ENCODE measurements around the gene TGM6. TPM values are rescaled to one million over a fixed set of nuclear protein-coding genes. Genes with fewer than 3 reads are reported as not detected.

TGM6 gene
- total RNA-seq, 1 donor from 2014 or later: not detected

DNA sequence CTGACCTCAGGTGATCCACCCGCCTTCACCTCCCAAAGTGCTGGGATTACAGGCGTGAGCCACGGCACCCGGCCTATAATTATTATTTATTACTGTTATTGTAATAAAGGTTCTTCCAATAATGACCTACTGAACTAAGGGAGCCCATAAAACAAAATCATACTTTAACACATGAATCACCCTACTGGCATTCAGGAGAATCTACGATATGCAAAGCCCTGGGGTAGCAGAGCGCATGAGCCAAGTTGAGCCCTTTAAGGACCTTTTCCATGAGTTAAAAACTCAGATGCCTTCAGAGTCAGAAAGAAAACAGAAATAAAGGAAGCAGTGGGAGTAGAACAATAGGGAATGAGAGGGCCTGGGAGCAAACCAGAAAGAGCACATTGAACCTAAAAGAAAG is 48.4 kb downstream of the TGM6 start:
- H3K4me1 ChIP-seq (ENCODE audit: control insufficient read depth in 3 of 3, insufficient read depth in 3 of 3, low read length in 3 of 3): no peaks in the 10 kb centered on the region
- H3K36me3 ChIP-seq (ENCODE audit: control insufficient read depth in 3 of 3, insufficient read depth in 3 of 3, low read length in 3 of 3): no peaks in the 10 kb centered on the region
- H3K9me3 ChIP-seq (ENCODE audit: control insufficient read depth in 3 of 3, low read length in 3 of 3): no peaks in the 10 kb centered on the region
- H3K27me3 ChIP-seq (ENCODE audit: control insufficient read depth in 3 of 3, insufficient read depth in 3 of 3, low read length in 3 of 3): peaks cover 0 to 4% (median 0%) of the 10 kb centered on the region in 3 donors
- no peak overlapping the region for H3K4me3 ChIP-seq (ENCODE audit: low read length in 3 of 3)
- H3K27ac ChIP-seq (ENCODE audit: low read depth, low read length): no peak overlapping the region
- H3K9ac ChIP-seq (ENCODE audit: low read depth in 1 of 3, low read length in 3 of 3): no peak overlapping the region

DNA sequence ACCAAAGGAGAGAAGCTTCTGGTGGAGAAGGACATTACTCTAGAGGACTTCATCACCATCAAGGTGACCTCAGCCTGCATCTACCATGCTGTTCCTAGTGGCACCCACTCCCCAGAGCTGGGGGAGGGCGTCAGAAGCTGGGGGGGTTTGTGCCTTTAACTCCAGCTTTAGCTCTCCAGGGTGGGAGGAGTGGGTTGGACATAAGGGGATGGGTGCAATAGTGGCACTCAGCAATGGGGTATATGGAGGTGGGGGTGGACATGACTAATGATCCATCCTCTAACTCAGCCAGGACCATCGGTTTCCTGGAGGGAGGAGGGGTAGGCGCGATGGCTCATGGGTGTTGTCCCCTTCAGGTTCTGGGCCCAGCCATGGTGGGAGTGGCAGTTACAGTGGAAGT is 49.8 kb downstream of the TGM6 start:
- H3K9ac ChIP-seq (ENCODE audit: low read depth in 1 of 3, low read length in 3 of 3): no peak overlapping the region
- H3K36me3 ChIP-seq (ENCODE audit: control insufficient read depth in 3 of 3, insufficient read depth in 3 of 3, low read length in 3 of 3): no peaks in the 10 kb centered on the region
- H3K4me1 ChIP-seq (ENCODE audit: control insufficient read depth in 3 of 3, insufficient read depth in 3 of 3, low read length in 3 of 3): no peaks in the 10 kb centered on the region
- H3K27ac ChIP-seq (ENCODE audit: low read depth, low read length): no peak overlapping the region
- no peaks in the 10 kb centered on the region for H3K9me3 ChIP-seq (ENCODE audit: control insufficient read depth in 3 of 3, low read length in 3 of 3)
- no peak overlapping the region for H3K4me3 ChIP-seq (ENCODE audit: low read length in 3 of 3)
- H3K27me3 ChIP-seq (ENCODE audit: control insufficient read depth in 3 of 3, insufficient read depth in 3 of 3, low read length in 3 of 3): peaks cover 0 to 5% (median 0%) of the 10 kb centered on the region in 3 donors

DNA sequence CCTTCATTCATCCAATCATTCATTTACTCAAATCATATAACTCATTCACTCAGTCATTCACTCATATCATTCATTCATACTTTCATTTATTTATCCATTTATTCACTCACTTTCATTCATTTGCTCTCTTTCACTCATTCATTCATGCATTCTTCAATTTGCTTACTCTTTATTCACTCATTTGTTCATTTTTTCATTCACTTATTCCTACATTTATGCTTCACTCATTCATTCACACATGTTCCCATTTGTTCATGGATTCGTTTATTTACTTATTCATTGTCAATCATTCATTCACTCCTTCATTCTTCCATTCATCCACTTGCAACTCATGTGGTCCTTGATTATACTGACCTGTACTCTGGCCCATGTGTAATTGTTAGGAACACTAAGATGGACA is 50.5 kb downstream of the TGM6 start:
- Histone ChIP-seq H3K36me3 (ENCODE audit: control insufficient read depth in 3 of 3, insufficient read depth in 3 of 3, low read length in 3 of 3) (no peaks in the 10 kb centered on the region), H3K9me3 (ENCODE audit: control insufficient read depth in 3 of 3, low read length in 3 of 3) (peaks cover 0 to 2% (median 0%) of the 10 kb centered on the region in 3 donors), H3K27ac (ENCODE audit: low read depth, low read length) (no peak overlapping the region), H3K9ac (ENCODE audit: low read depth in 1 of 3, low read length in 3 of 3) (no peak overlapping the region), H3K4me3 (ENCODE audit: low read length in 3 of 3) (no peak overlapping the region), H3K27me3 (ENCODE audit: control insufficient read depth in 3 of 3, insufficient read depth in 3 of 3, low read length in 3 of 3) (peaks cover 0 to 9% (median 0%) of the 10 kb centered on the region in 3 donors), H3K4me1 (ENCODE audit: control insufficient read depth in 3 of 3, insufficient read depth in 3 of 3, low read length in 3 of 3) (no peaks in the 10 kb centered on the region)

DNA sequence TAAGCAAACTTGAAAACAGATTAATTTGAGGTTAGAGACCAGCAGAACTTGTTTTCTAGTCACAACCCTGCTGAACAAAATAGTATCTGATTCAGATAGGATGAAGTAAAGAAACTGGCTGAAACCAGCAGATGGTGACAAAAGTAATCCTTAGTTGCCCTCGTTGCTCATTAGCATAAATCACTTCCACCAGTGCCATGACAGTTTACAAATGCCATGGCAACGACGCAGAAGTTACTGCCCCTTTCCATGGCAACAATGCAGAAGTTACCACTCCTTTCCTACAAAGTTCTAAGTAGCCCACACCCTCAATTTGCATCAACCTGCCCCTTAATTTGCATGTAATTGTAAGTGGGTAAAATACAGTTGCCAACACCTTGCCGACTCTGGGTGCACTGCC is 66.1 kb downstream of the TGM6 start:
- H3K4me1 ChIP-seq (ENCODE audit: control insufficient read depth in 3 of 3, insufficient read depth in 3 of 3, low read length in 3 of 3): no peaks in the 10 kb centered on the region
- H3K36me3 ChIP-seq (ENCODE audit: control insufficient read depth in 3 of 3, insufficient read depth in 3 of 3, low read length in 3 of 3): no peaks in the 10 kb centered on the region
- no peak overlapping the region for H3K4me3 ChIP-seq (ENCODE audit: low read length in 3 of 3)
- H3K9ac ChIP-seq (ENCODE audit: low read depth in 1 of 3, low read length in 3 of 3): no peak overlapping the region
- no peaks in the 10 kb centered on the region for H3K27me3 ChIP-seq (ENCODE audit: control insufficient read depth in 3 of 3, insufficient read depth in 3 of 3, low read length in 3 of 3)
- no peaks in the 10 kb centered on the region for H3K9me3 ChIP-seq (ENCODE audit: control insufficient read depth in 3 of 3, low read length in 3 of 3)
- H3K27ac ChIP-seq (ENCODE audit: low read depth, low read length): no peak overlapping the region

DNA sequence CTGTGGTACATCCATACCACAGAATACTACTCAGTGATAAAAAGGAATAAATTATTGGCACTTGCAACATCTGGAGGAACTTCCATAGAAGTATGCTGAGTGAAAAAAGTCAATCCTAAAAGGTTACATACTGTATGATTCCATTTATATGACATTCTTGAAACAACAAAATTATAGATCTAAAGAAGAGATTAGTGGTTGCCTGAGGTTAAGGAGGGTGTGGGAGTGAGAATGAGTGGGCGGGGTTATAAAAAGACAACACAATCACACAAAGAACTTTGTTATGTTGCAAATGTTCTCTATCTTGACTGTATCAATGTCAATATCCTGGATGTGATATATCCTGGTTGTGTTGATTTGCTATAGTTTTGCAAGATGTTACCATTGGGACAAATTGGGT is 68.7 kb downstream of the TGM6 start:
- Histone ChIP-seq H3K4me1 (ENCODE audit: control insufficient read depth in 3 of 3, insufficient read depth in 3 of 3, low read length in 3 of 3) (no peaks in the 10 kb centered on the region), H3K27me3 (ENCODE audit: control insufficient read depth in 3 of 3, insufficient read depth in 3 of 3, low read length in 3 of 3) (no peaks in the 10 kb centered on the region), H3K27ac (ENCODE audit: low read depth, low read length) (no peak overlapping the region), H3K9ac (ENCODE audit: low read depth in 1 of 3, low read length in 3 of 3) (no peak overlapping the region), H3K36me3 (ENCODE audit: control insufficient read depth in 3 of 3, insufficient read depth in 3 of 3, low read length in 3 of 3) (no peaks in the 10 kb centered on the region), H3K4me3 (ENCODE audit: low read length in 3 of 3) (no peak overlapping the region), H3K9me3 (ENCODE audit: control insufficient read depth in 3 of 3, low read length in 3 of 3) (no peaks in the 10 kb centered on the region)

DNA sequence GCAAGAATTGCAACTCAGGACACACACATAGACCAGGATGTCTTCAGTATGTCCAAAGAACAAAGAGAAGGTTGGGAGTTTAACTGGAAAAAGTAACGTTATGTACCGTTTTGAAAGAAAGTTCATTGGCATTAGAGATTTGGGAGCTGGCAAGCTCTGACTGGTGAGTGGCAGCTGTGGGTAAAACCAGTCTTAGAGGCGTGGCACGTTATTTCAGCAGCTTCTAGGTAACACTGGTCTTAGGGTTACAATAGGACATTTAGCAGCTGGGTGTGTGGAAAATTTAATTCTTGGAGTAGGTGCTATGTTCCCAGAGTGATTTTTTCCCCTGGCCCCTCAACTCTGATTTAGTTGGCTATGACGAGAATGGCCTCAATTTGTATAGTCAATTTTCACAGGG is 70.7 kb downstream of the TGM6 start:
- no peaks in the 10 kb centered on the region for H3K4me1 ChIP-seq (ENCODE audit: control insufficient read depth in 3 of 3, insufficient read depth in 3 of 3, low read length in 3 of 3)
- no peak overlapping the region for H3K9ac ChIP-seq (ENCODE audit: low read depth in 1 of 3, low read length in 3 of 3)
- no peak overlapping the region for H3K4me3 ChIP-seq (ENCODE audit: low read length in 3 of 3)
- H3K9me3 ChIP-seq (ENCODE audit: control insufficient read depth in 3 of 3, low read length in 3 of 3): no peaks in the 10 kb centered on the region
- H3K36me3 ChIP-seq (ENCODE audit: control insufficient read depth in 3 of 3, insufficient read depth in 3 of 3, low read length in 3 of 3): no peaks in the 10 kb centered on the region
- H3K27me3 ChIP-seq (ENCODE audit: control insufficient read depth in 3 of 3, insufficient read depth in 3 of 3, low read length in 3 of 3): no peaks in the 10 kb centered on the region
- H3K27ac ChIP-seq (ENCODE audit: low read depth, low read length): no peak overlapping the region

DNA sequence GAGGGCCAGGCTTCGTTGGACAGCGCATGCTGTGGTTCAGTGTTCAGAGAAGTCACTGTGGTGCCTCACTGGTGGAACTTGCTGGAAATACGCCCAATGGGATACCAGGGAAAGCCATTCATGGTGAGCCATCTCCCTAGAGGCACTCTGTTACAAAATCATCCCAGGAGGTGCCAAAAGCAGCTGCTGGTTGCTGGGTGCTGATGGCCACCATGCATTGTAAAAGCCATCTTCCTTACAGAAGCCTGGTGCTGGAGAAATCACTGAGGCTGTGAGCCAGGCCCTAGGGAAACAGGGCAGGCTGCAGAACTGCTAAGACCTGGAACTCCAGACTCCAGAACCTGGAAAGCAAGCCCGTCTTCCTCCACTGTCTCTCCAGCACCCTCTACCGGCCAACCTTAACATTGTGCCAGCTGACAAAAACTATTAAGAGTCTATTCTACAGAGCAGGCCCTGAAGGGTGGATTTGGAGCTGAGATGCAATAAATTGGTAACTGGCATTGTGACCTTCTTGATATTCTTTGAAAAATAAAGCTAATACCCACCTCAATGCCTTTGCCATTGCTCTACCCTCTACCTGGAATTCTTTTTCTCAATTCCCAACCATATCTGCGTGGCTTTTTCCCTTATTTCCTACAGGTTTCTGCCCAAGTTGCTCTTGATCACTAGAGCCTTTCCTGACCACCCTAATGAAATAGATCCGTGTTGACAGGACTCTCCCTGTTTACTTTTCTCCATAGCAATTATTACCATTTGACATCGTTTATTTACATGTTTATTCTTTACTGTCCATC is 71.4 kb downstream of the TGM6 start:
- no peak overlapping the region for H3K27ac ChIP-seq (ENCODE audit: low read depth, low read length)
- H3K4me3 ChIP-seq (ENCODE audit: low read length in 3 of 3): no peak overlapping the region
- no peaks in the 10 kb centered on the region for H3K36me3 ChIP-seq (ENCODE audit: control insufficient read depth in 3 of 3, insufficient read depth in 3 of 3, low read length in 3 of 3)
- no peaks in the 10 kb centered on the region for H3K27me3 ChIP-seq (ENCODE audit: control insufficient read depth in 3 of 3, insufficient read depth in 3 of 3, low read length in 3 of 3)
- no peaks in the 10 kb centered on the region for H3K9me3 ChIP-seq (ENCODE audit: control insufficient read depth in 3 of 3, low read length in 3 of 3)
- H3K9ac ChIP-seq (ENCODE audit: low read depth in 1 of 3, low read length in 3 of 3): no peak overlapping the region
- no peaks in the 10 kb centered on the region for H3K4me1 ChIP-seq (ENCODE audit: control insufficient read depth in 3 of 3, insufficient read depth in 3 of 3, low read length in 3 of 3)

DNA sequence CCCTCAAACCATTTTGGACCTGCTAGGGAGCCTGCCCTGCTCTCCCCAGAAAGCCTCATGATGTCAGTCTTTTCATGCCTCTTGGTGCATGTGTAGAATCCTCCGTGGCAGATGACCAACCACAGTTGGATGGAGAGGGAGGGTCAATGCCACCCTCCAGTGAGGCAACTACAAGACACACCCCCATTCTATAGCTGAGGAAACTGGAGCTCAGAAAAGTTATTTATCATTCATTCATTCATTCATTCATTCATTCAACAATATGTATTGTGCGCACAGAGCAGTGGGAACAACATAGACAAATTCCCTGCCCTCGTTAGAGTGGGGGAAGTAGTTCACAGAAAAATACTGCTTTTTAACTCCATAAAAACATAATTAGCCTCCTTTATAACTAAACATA is 73.1 kb downstream of the TGM6 start:
- Histone ChIP-seq H3K4me3 (ENCODE audit: low read length in 3 of 3) (no peak overlapping the region), H3K9me3 (ENCODE audit: control insufficient read depth in 3 of 3, low read length in 3 of 3) (no peaks in the 10 kb centered on the region), H3K27me3 (ENCODE audit: control insufficient read depth in 3 of 3, insufficient read depth in 3 of 3, low read length in 3 of 3) (no peaks in the 10 kb centered on the region), H3K36me3 (ENCODE audit: control insufficient read depth in 3 of 3, insufficient read depth in 3 of 3, low read length in 3 of 3) (peaks cover 0 to 2% (median 0%) of the 10 kb centered on the region in 3 donors), H3K9ac (ENCODE audit: low read depth in 1 of 3, low read length in 3 of 3) (no peak overlapping the region), H3K27ac (ENCODE audit: low read depth, low read length) (no peak overlapping the region), H3K4me1 (ENCODE audit: control insufficient read depth in 3 of 3, insufficient read depth in 3 of 3, low read length in 3 of 3) (no peaks in the 10 kb centered on the region)

DNA sequence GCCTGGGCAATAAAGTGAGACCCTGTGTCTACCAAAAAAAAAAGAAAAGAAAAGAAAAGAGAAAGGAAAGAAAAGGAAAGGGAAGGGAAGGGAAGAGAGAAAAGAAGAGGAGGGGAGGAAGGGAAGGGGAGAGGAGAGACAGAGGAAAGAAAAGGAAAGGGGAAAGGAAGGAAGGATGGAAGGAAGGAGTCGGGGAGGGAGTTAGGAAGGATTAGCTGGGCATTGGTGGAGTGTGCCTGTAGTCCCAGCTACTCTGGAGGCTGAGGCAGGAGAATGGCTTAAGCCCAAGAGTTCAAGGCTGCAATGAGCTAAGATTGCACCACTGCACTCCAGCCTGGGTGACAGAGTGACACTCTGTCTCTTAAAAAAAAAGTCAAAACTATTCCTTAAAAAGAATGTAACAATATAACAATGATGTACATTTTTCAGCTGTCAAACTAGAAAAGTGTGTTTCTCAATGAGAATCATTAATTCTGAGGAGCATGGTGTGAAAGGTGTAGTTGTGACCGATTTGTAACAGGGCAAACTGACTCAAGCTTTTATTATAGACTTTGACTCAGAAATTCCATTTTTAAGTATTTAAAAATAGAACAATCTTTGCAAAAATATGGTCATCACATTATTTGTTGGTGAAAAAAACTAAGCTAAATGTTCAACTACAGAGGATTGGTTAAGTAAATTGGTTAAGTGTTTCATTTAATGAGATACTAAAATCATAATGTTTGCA is 75.2 kb downstream of the TGM6 start:
- H3K27ac ChIP-seq (ENCODE audit: low read depth, low read length): no peak overlapping the region
- no peaks in the 10 kb centered on the region for H3K9me3 ChIP-seq (ENCODE audit: control insufficient read depth in 3 of 3, low read length in 3 of 3)
- no peak overlapping the region for H3K9ac ChIP-seq (ENCODE audit: low read depth in 1 of 3, low read length in 3 of 3)
- no peaks in the 10 kb centered on the region for H3K4me1 ChIP-seq (ENCODE audit: control insufficient read depth in 3 of 3, insufficient read depth in 3 of 3, low read length in 3 of 3)
- no peaks in the 10 kb centered on the region for H3K27me3 ChIP-seq (ENCODE audit: control insufficient read depth in 3 of 3, insufficient read depth in 3 of 3, low read length in 3 of 3)
- H3K4me3 ChIP-seq (ENCODE audit: low read length in 3 of 3): no peak overlapping the region
- peaks cover 7 to 18% (median 12%) of the 10 kb centered on the region in 3 donors for H3K36me3 ChIP-seq (ENCODE audit: control insufficient read depth in 3 of 3, insufficient read depth in 3 of 3, low read length in 3 of 3)

DNA sequence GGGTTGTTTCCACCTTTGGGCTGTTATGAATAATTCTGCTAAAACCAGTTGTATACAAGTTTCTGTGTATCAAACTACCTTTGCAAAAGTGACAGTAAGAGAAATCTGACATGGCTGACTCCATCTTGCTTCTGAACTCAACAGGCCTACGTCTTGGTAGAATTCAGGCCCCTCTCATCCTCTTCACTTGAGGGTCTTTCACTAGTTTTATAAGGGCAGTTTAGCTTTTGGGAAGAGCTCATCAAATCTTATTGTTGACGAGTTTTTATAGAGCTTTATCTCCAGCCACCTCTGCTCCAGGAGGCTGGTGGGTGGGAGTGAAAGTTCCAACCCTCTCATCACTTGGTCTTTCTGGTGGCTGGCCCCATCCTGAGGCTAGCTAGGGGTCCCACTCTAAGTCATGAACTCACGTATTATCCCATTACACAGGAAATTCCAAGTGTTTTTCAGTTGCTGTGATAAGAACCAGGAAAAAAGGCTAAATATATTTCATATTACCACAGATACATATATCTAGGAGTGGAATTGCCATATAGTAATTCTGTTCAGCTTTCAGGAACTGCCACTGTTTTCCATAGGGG is 78.3 kb downstream of the TGM6 start:
- H3K36me3 ChIP-seq (ENCODE audit: control insufficient read depth in 3 of 3, insufficient read depth in 3 of 3, low read length in 3 of 3): peaks cover 36 to 48% (median 43%) of the 10 kb centered on the region in 3 donors

More for the DNA sequence above, 78.3 kb downstream of the TGM6 start:
- H3K27ac ChIP-seq (ENCODE audit: low read depth, low read length): no peak overlapping the region
- no peak overlapping the region for H3K4me3 ChIP-seq (ENCODE audit: low read length in 3 of 3)
- H3K9me3 ChIP-seq (ENCODE audit: control insufficient read depth in 3 of 3, low read length in 3 of 3): no peaks in the 10 kb centered on the region
- H3K4me1 ChIP-seq (ENCODE audit: control insufficient read depth in 3 of 3, insufficient read depth in 3 of 3, low read length in 3 of 3): no peaks in the 10 kb centered on the region
- H3K9ac ChIP-seq (ENCODE audit: low read depth in 1 of 3, low read length in 3 of 3): no peak overlapping the region
- H3K27me3 ChIP-seq (ENCODE audit: control insufficient read depth in 3 of 3, insufficient read depth in 3 of 3, low read length in 3 of 3): no peaks in the 10 kb centered on the region

All from skeletal muscle tissue (tissue), 4 donors.